ENCODE results near the gene FOXP1. TPM values are rescaled to one million over a fixed set of nuclear protein-coding genes. Genes with fewer than 3 reads are reported as not detected.

Gene FOXP1
- polyA plus RNA-seq, 1 donor (not counting 4 experiments of a cell fraction or from before 2014, with no cell fraction given) = 14.6 TPM

- Histone ChIP-seq H3K9ac (ENCODE audit: control insufficient read depth, extremely low read depth, insufficient read depth, low read length) (no peak overlapping the region), H3K4me2 (ENCODE audit: control insufficient read depth, extremely low read depth, insufficient read depth, low read depth, low read length) (no peak overlapping the region), H3K79me2 (ENCODE audit: control insufficient read depth, insufficient read depth, low read length) (peaks cover 24% of the 10 kb centered on the region), H3K36me3 (ENCODE audit: control insufficient read depth in 2 of 2, extremely low read depth in 1 of 2, insufficient read depth in 2 of 2, low read length in 2 of 2) (peaks cover 6 to 23% of the 10 kb centered on the region in 2 experiments), H3K4me1 (ENCODE audit: control insufficient read depth, extremely low read depth, insufficient read depth, low read length) (no peaks in the 10 kb centered on the region), H3K27ac (ENCODE audit: control insufficient read depth, insufficient read depth, low read length) (no peak overlapping the region), H3K9me1 (ENCODE audit: control insufficient read depth, extremely low read depth, insufficient read depth, low read length) (no peaks in the 10 kb centered on the region), H3K27me3 (ENCODE audit: control insufficient read depth, extremely low read depth, insufficient read depth, low read length) (no peaks in the 10 kb centered on the region), H4K20me1 (ENCODE audit: control insufficient read depth, extremely low read depth, insufficient read depth, low read length) (no peaks in the 10 kb centered on the region), H3K9me3 (ENCODE audit: control insufficient read depth, low read depth, low read length) (no peaks in the 10 kb centered on the region), H3K4me3 (ENCODE audit: control insufficient read depth in 2 of 3, extremely low read depth in 1 of 3, insufficient read depth in 2 of 3, low read depth in 1 of 3, low read length in 3 of 3) (no peak overlapping the region), H2AFZ (ENCODE audit: control insufficient read depth, low read length) (no peak overlapping the region)
- DNase-seq (ENCODE audit: low read depth, low spot score) = no peak
- TF ChIP-seq CTCF (optimal IDR thresholded peaks at IDR 0.05 in 1 of 3, IDR thresholded peaks at IDR 0.05 in 1 of 3, conservative IDR thresholded peaks at IDR 0.05 in 1 of 3; ENCODE audit: extremely low read depth in 1 of 3, insufficient read depth in 2 of 3, low read length in 3 of 3) (no peak), EZH2 (IDR thresholded peaks at IDR 0.05; ENCODE audit: low read length) (no peak)
- dilution Hi-C loops (cut with MboI; ENCODE audit: extremely low pct_ligation_motif_present, low sequenced_read_pairs) = no loop called here
- FAIRE-seq = no peak
These were observed 537.6 kb downstream of the FOXP1 start for GRCh38 chr3:71045917-71046282.

GRCh38 chr3:71045212-71045916 is 538.2 kb downstream of the FOXP1 start:
- H3K27me3 ChIP-seq (ENCODE audit: control insufficient read depth, extremely low read depth, insufficient read depth, low read length) = no peaks in the 10 kb centered on the region
- H3K9me3 ChIP-seq (ENCODE audit: control insufficient read depth, low read depth, low read length) = no peaks in the 10 kb centered on the region
- no peaks in the 10 kb centered on the region for H3K4me1 ChIP-seq (ENCODE audit: control insufficient read depth, extremely low read depth, insufficient read depth, low read length)
- H3K4me3 ChIP-seq (ENCODE audit: control insufficient read depth in 2 of 3, extremely low read depth in 1 of 3, insufficient read depth in 2 of 3, low read depth in 1 of 3, low read length in 3 of 3) = no peak overlapping the region
- H2AFZ ChIP-seq (ENCODE audit: control insufficient read depth, low read length) = no peak overlapping the region
- TF ChIP-seq EZH2 (IDR thresholded peaks at IDR 0.05; ENCODE audit: low read length) (no peak), CTCF (optimal IDR thresholded peaks at IDR 0.05 in 1 of 3, IDR thresholded peaks at IDR 0.05 in 1 of 3, conservative IDR thresholded peaks at IDR 0.05 in 1 of 3; ENCODE audit: extremely low read depth in 1 of 3, insufficient read depth in 2 of 3, low read length in 3 of 3) (no peak)
- no peaks in the 10 kb centered on the region for H4K20me1 ChIP-seq (ENCODE audit: control insufficient read depth, extremely low read depth, insufficient read depth, low read length)
- H3K9me1 ChIP-seq (ENCODE audit: control insufficient read depth, extremely low read depth, insufficient read depth, low read length) = no peaks in the 10 kb centered on the region
- peaks cover 6 to 23% of the 10 kb centered on the region in 2 experiments for H3K36me3 ChIP-seq (ENCODE audit: control insufficient read depth in 2 of 2, extremely low read depth in 1 of 2, insufficient read depth in 2 of 2, low read length in 2 of 2)
- dilution Hi-C loops (cut with MboI; ENCODE audit: extremely low pct_ligation_motif_present, low sequenced_read_pairs) = no loop called here
- DNase-seq (ENCODE audit: low read depth, low spot score) (no peak), FAIRE-seq (no peak)
- H3K4me2 ChIP-seq (ENCODE audit: control insufficient read depth, extremely low read depth, insufficient read depth, low read depth, low read length) = no peak overlapping the region
- peaks cover 24% of the 10 kb centered on the region for H3K79me2 ChIP-seq (ENCODE audit: control insufficient read depth, insufficient read depth, low read length)
- H3K9ac ChIP-seq (ENCODE audit: control insufficient read depth, extremely low read depth, insufficient read depth, low read length) = no peak overlapping the region
- no peak overlapping the region for H3K27ac ChIP-seq (ENCODE audit: control insufficient read depth, insufficient read depth, low read length)

All from keratinocyte (primary cell).